Lung (tissue), 12 donors: Measurements from ENCODE around the gene LCTL. TPM values are rescaled to one million over a fixed set of nuclear protein-coding genes. Genes with fewer than 3 reads are reported as not detected.
A peak's percentile ranks its signal among the peaks of the same experiment; 100 is the strongest.

ENCODE experiments used
- ATAC-seq: fragments of 200-7000 bp; cut with Tn5 transposase; one replicate; pipeline ENCODE4 v1.9.1; 2020; ENCODE audit warnings: moderate number of reproducible peaks; ENCODE audit not compliant: insufficient read depth, low FRiP score
- DNase-seq, 3 donors: peaks; one replicate each; pipeline ENCODE4 v3.0.0-alpha.2; 2013 to 2017
- H3K27ac ChIP-seq, 2 donors: one replicate each; pipeline ENCODE4 v1.5.1; 2013; ENCODE audit warnings: mild to moderate bottlenecking in 2 of 2, moderate library complexity in 2 of 2, control low read depth in 1 of 2, inconsistent platforms in 1 of 2, low read depth in 1 of 2, low read length in 1 of 2
- H3K27me3 ChIP-seq, 3 donors: one replicate each; pipeline ENCODE4 v1.5.1; 2013; ENCODE audit warnings: low read length in 2 of 3; ENCODE audit not compliant: control insufficient read depth in 3 of 3, insufficient read depth in 3 of 3
- H3K36me3 ChIP-seq, 4 donors: one replicate each; pipeline ENCODE4 v1.5.1; 2013; ENCODE audit warnings: low read length in 4 of 4, mild to moderate bottlenecking in 1 of 4, moderate library complexity in 1 of 4; ENCODE audit not compliant: control insufficient read depth in 4 of 4, insufficient read depth in 4 of 4
- H3K4me1 ChIP-seq, 5 donors: one replicate each; pipeline ENCODE4 v1.5.1; 2013; ENCODE audit warnings: low read length in 5 of 5, mild to moderate bottlenecking in 2 of 5, moderate library complexity in 1 of 5; ENCODE audit not compliant: control insufficient read depth in 5 of 5, insufficient read depth in 5 of 5
- H3K4me3 ChIP-seq: one replicate; pipeline ENCODE4 v1.5.1; 2013; ENCODE audit warnings: mild to moderate bottlenecking, control low read depth, moderate library complexity
- H3K9ac ChIP-seq, 2 donors: one replicate each; pipeline ENCODE4 v1.5.1; 2013; ENCODE audit warnings: low read length in 2 of 2, control low read depth in 1 of 2; ENCODE audit not compliant: insufficient read depth in 1 of 2
- H3K9me3 ChIP-seq, 4 donors: one replicate each; pipeline ENCODE4 v1.5.1; 2013; ENCODE audit warnings: low read length in 3 of 4, mild to moderate bottlenecking in 1 of 4, moderate library complexity in 1 of 4; ENCODE audit not compliant: control insufficient read depth in 4 of 4, insufficient read depth in 3 of 4
- WGBS, 2 donors: extraction: QIAGEN DNeasy Blood & Tissue Kit; methylation state at CpG; one replicate each; pipeline ENCODE4 v1.1.7; 2013; 5-methylcytosine and 5-hydroxymethylcytosine counted together
- polyA plus RNA-seq, 2 donors: library from polyadenylated mRNA; stranded (reverse); fragments of 200-250 nt; gene quantifications; one replicate each; pipeline ENCODE4 v1.2.1, GENCODE V29; 2013
- total RNA-seq, 2 donors: library from RNA; depleted of rRNA in 1 of 2; stranded (reverse); fragments of >200 nt in 1 of 2; gene quantifications; one replicate each; pipeline ENCODE4 v1.2.1, GENCODE V29; 2014 to 2021
- TF ChIP-seq, protein P1 (sequence below): IDR thresholded peaks from 2 replicates; pipeline ENCODE4 v1.5.1; 2012; ENCODE audit warnings: mild to moderate bottlenecking; ENCODE audit errors: control extremely low read depth, extremely low read depth
- donor health status: control.
- donor health status: control.
- donor health status: Bipolar disorder and iron deficiency.
- donor health status: healthy.
- donor health status: DM: yes; HTN: yes; CAD: no.

LCTL gene
- total and polyA plus RNA-seq, 4 donors: not detected

- Histone ChIP-seq H3K4me1 (peaks cover 0 to 4% (median 0%) of the 10 kb centered on the region in 5 donors), H3K27ac (no peak overlapping the region), H3K4me3 (no peak overlapping the region), H3K27me3 (no peaks in the 10 kb centered on the region), H3K9ac (no peak overlapping the region), H3K9me3 (no peaks in the 10 kb centered on the region), H3K36me3 (no peaks in the 10 kb centered on the region)
- WGBS, 2 donors: 94 to 97% methylated on average over 7 of the region's 7 CpGs
- DNase-seq (no peak), ATAC-seq (no peak)
- TF ChIP-seq, protein P1, sequence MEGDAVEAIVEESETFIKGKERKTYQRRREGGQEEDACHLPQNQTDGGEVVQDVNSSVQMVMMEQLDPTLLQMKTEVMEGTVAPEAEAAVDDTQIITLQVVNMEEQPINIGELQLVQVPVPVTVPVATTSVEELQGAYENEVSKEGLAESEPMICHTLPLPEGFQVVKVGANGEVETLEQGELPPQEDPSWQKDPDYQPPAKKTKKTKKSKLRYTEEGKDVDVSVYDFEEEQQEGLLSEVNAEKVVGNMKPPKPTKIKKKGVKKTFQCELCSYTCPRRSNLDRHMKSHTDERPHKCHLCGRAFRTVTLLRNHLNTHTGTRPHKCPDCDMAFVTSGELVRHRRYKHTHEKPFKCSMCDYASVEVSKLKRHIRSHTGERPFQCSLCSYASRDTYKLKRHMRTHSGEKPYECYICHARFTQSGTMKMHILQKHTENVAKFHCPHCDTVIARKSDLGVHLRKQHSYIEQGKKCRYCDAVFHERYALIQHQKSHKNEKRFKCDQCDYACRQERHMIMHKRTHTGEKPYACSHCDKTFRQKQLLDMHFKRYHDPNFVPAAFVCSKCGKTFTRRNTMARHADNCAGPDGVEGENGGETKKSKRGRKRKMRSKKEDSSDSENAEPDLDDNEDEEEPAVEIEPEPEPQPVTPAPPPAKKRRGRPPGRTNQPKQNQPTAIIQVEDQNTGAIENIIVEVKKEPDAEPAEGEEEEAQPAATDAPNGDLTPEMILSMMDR: no peak
Measured at GRCh38 chr15:66567897-66568296, 2.1 kb upstream of the LCTL start.

GRCh38 chr15:66566963-66567531 lies 1.2 kb upstream of the LCTL start:
- H3K27ac ChIP-seq: no peak overlapping the region
- DNase-seq (peak; percentile 70 to 78 (median 74)), ATAC-seq (peak; percentile 30)
- no peaks in the 10 kb centered on the region for H3K36me3 ChIP-seq
- WGBS, 2 donors: 32 to 40% methylated on average over 15 of the region's 15 CpGs
- peaks cover 0 to 4% (median 0%) of the 10 kb centered on the region in 5 donors for H3K4me1 ChIP-seq
- TF ChIP-seq, protein P1: peak; percentile 31
- H3K27me3 ChIP-seq: no peaks in the 10 kb centered on the region
- no peak overlapping the region for H3K4me3 ChIP-seq
- H3K9ac ChIP-seq: no peak overlapping the region
- no peaks in the 10 kb centered on the region for H3K9me3 ChIP-seq

DNA sequence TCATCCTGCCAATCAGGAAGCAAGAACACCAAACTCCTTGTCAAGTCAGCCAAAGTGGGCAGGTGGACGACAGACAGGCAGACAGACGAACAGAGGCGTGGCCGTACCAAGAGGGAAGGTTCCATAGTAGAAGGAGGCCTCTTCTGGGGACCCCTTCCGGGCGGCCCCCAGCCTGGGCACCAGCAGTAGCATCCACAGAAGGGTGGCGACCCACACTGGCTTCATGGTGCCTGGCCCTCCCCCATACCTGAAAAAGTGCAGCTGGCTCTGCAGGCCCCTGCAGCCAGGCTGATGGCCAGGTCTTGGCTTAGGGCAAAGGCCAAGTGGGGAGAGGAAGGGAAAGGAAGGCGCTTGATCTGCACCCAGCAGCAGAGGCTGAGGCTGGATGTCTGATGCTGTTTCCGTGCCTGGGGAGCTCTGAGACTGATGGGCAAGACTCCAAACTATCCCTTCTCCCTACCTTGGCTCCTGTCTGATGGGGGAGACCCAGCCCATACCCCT lies 607 bp downstream of the LCTL start:
- DNase-seq (no peak), ATAC-seq (no peak)
- H3K4me3 ChIP-seq: no peak overlapping the region
- H3K27me3 ChIP-seq: no peaks in the 10 kb centered on the region
- H3K36me3 ChIP-seq: no peaks in the 10 kb centered on the region
- no peak overlapping the region for H3K27ac ChIP-seq
- H3K4me1 ChIP-seq: peaks cover 0 to 4% (median 0%) of the 10 kb centered on the region in 5 donors
- no peaks in the 10 kb centered on the region for H3K9me3 ChIP-seq
- H3K9ac ChIP-seq: no peak overlapping the region
- TF ChIP-seq, protein P1: no peak
- WGBS, 2 donors: 86 to 87% methylated on average over 9 of the region's 9 CpGs
